GM18520 (cell line): ENCODE data around the gene OIP5.
"Not testable (repeated sequence)": the region's sequence is repeated elsewhere in the genome, so short reads cannot be mapped to it uniquely, and the experiment has no call there.

Experiments
- ATAC-seq: cut with Tn5 transposase; IDR thresholded peaks from one replicate; pipeline ENCODE4 v1.9.1; 2021; ENCODE audit not compliant: unreplicated experiment

The OIP5 gene

DNA sequence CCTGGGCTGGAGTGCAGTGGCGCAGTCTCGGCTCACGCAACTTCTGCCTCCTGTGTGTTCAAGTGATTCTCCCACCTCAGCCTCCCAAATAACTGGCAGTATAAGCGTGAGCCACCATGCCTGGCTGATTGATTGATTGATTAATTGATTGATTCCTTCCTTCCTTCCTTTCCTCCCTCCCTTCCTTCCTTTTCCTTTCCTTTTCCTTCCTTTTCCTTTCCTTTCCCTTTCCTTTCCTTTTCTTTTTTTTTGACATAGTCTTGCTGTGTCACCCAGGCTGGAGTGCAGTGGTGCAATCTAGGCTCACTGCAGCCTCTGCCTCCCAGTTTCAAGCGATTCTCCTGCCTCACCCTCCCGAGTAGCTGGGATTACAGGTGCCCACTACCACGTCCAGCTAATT, 71.5 kb downstream of the OIP5 start:
- ATAC-seq: not testable (repeated sequence)

DNA sequence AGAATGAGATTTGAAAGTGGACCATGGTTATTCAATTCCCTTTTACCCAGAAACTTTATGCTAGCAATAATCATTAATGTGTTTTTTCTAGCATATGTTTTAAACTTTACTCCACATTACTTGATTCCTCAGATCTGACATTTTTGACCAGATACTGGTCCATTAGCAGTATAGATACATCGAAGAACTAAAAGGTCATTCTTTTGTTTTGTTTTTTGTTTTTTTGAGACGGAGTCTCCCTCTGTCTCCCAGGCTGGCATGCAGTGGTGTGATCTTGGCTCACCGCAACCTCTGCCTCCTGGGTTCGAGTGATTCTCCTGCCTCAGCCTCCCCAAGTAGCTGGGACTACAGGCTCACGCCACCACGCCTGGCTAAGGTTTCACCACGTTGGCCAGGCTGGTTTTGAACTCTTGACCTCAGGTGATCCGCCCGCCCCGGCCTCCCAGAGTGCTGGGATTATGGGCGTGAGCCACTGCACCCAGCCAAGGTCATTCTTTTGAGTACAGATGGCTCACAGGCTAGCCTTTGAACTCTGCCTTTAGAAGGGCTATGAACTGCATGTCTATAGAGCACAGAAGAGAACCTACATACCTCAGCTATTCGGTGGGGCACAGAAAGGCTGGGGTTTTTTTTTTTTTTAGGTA, 72.7 kb downstream of the OIP5 start:
- no peak for ATAC-seq
